Measurements from ENCODE around the gene CAVIN3. TPM values are rescaled to one million over a fixed set of nuclear protein-coding genes. Genes with fewer than 3 reads are reported as not detected.

Gene CAVIN3
- total and polyA plus RNA-seq, 2 of the 8 experiments (the other 6 are each of a cell fraction or from before 2014, with no cell fraction given), result 17.7 to 26.4 TPM

GRCh38 chr11:6301096-6301495 lies 19.2 kb downstream of the CAVIN3 start (continued):
- TF ChIP-seq ATF2 (IDR thresholded peaks at IDR 0.05; ENCODE audit: low read length) (no peak), GTF2F1 (IDR thresholded peaks at IDR 0.05; ENCODE audit: borderline replicate concordance, low read depth, low read length) (no peak), E2F6 (IDR thresholded peaks at IDR 0.05) (no peak)

Data from H1 (cell line).